IPS DF 4.7 (cell line): Measurements from ENCODE around the gene CAMTA1.

Experiments
- DNase-seq: peaks from one replicate; pipeline ENCODE4 v3.0.0-alpha.2; 2013; ENCODE audit warnings: low spot score; ENCODE audit errors: extremely low read depth

The CAMTA1 gene

GRCh38 chr1:7549277-7550161, 764.3 kb downstream of the CAMTA1 start:
- DNase-seq: no peak

- no peak for DNase-seq
Measured at GRCh38 chr1:7550261-7550865, 765.1 kb downstream of the CAMTA1 start.

- no peak for DNase-seq
Measured at GRCh38 chr1:7550981-7551380, 765.7 kb downstream of the CAMTA1 start.

GRCh38 chr1:7551442-7551841, 766.2 kb downstream of the CAMTA1 start:
- DNase-seq: no peak

GRCh38 chr1:7552402-7552801, 767.1 kb downstream of the CAMTA1 start:
- no peak for DNase-seq

- DNase-seq: no peak
Measured at GRCh38 chr1:7553042-7553690, 767.9 kb downstream of the CAMTA1 start.

- no peak for DNase-seq
Measured at GRCh38 chr1:7554385-7555235, 769.4 kb downstream of the CAMTA1 start.

GRCh38 chr1:7555391-7556185, 770.3 kb downstream of the CAMTA1 start:
- no peak for DNase-seq

GRCh38 chr1:7557301-7557891, 772.1 kb downstream of the CAMTA1 start:
- no peak for DNase-seq

- no peak for DNase-seq
Measured at GRCh38 chr1:7558041-7558461, 772.8 kb downstream of the CAMTA1 start.

- DNase-seq: no peak
Measured at GRCh38 chr1:7558481-7558880, 773.2 kb downstream of the CAMTA1 start.

GRCh38 chr1:7558921-7559869, 773.9 kb downstream of the CAMTA1 start:
- no peak for DNase-seq

- DNase-seq: no peak
Measured at GRCh38 chr1:7560128-7560527, 774.9 kb downstream of the CAMTA1 start.

- no peak for DNase-seq
Measured at GRCh38 chr1:7560601-7561181, 775.4 kb downstream of the CAMTA1 start.

GRCh38 chr1:7561331-7561921, 776.2 kb downstream of the CAMTA1 start:
- DNase-seq: no peak

- no peak for DNase-seq
Measured at GRCh38 chr1:7561936-7562728, 776.9 kb downstream of the CAMTA1 start.
